T-helper 17 cell (primary cell): ENCODE data around the gene DARS2. TPM values are rescaled to one million over a fixed set of nuclear protein-coding genes. Genes with fewer than 3 reads are reported as not detected.
A peak's percentile ranks its signal among the peaks of the same experiment; 100 is the strongest.

ENCODE experiments used
- ATAC-seq: fragments of 150-1000 bp; cut with Tn5 transposase; 2 replicates; pipeline ENCODE4 v1.10.0; 2021; ENCODE audit warnings: mild to moderate bottlenecking, moderate library complexity
- DNase-seq, 3 donors: peaks; one replicate each; pipeline versions ENCODE4 v3.0.0 to v3.0.0-alpha.2; 2020 to 2021
- H3K9me3 ChIP-seq: one replicate; pipeline ENCODE4 v1.7.0; 2013; ENCODE audit warnings: low read length, mild to moderate bottlenecking; ENCODE audit not compliant: control insufficient read depth, poor library complexity, severe bottlenecking
- H3K27ac Mint-ChIP-seq: one replicate; pipeline ENCODE4 v1.8.0; 2022; ENCODE audit warnings: mild to moderate bottlenecking, moderate library complexity, mixed read lengths
- H3K27me3 Mint-ChIP-seq: one replicate; pipeline ENCODE4 v1.8.0; 2022; ENCODE audit warnings: mixed read lengths
- H3K36me3 Mint-ChIP-seq: one replicate; pipeline ENCODE4 v1.8.0; 2022; ENCODE audit warnings: low read depth, mixed read lengths
- H3K4me1 Mint-ChIP-seq: one replicate; pipeline ENCODE4 v1.8.0; 2022; ENCODE audit warnings: mild to moderate bottlenecking, mixed read lengths
- H3K4me3 Mint-ChIP-seq: one replicate; pipeline ENCODE4 v1.8.0; 2022; ENCODE audit warnings: mild to moderate bottlenecking, moderate library complexity, mixed read lengths
- total RNA-seq, 4 donors: library from RNA in 2 of 4; stranded (reverse) in 2 of 4; gene quantifications; one replicate each; pipeline ENCODE4 v1.2.3 and lab custom pipeline; 2022 to 2026

Gene DARS2
- total RNA-seq, 2 donors from 2014 or later, result 4.0 to 5.3 TPM

DNA sequence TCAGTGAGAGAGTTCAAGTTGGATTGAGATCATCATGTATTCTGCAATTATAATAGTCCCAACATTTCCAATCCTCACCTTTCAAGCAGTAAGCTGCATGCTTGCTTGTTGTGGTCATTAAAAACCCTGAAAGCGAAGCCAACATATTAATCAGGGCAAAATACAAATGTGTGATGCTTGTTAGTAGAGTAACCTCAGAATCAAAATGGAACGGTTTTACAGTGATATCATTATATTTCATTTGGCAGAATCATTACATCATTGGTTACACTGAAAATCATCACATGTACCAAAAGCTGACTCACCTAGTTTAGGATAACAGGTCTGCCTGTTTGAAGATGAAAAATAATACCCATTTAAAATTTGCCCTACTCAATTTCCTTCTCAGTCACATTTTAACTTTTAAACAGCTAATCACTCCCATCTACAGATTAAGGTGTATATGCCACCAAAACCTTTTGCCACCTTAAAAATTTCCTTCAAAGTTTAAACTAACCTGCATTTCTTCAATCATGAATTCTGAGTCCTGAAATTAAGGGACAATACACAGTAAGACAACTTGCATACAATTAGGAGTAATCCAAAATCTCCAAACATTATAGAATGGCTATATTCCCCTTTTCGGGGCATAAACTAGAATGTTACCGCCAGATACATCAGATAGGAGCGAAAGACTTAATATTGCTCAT, 39.9 kb downstream of the DARS2 start:
- ATAC-seq, result no peak
- no peaks in the 10 kb centered on the region for H3K27me3 Mint-ChIP-seq
- peaks cover 7% of the 10 kb centered on the region for H3K36me3 Mint-ChIP-seq
- H3K4me1 Mint-ChIP-seq, result peaks cover 39% of the 10 kb centered on the region
- peak overlapping the region; percentile 91 for H3K4me3 Mint-ChIP-seq
- H3K9me3 ChIP-seq, result no peaks in the 10 kb centered on the region
- DNase-seq, result no peak
- H3K27ac Mint-ChIP-seq, result peak overlapping the region; percentile 92

DNA sequence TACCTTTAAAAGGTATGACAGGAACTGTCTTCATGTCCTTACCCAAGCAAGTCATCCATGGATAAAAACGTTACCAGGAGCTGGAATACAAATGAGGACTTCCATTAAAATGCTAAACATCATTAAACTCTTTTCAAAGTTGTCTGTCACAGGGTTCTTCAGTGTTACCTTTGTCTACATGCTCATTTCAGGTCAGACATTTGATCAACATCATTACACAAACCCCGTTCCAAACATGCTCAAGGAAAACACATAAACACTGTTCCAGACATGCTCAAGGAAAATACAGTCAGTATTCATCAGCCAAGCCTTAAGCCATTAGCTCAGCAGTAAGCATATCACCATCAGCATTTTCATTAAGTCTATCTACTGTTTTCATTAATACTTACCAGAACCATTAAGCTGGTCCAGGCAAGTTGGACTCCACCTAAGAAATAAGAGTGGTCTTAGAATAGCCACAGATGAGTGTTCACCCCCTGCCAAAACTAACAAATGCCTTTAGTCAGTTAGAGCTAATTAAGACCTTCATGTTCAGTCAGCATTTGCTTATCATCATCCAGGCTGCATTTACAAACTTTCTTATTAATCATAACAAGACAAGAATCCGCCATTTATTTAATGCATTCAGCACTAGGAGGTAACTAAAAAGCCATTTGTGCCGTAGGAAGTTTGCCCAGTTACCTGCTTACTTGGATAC, 41.1 kb downstream of the DARS2 start:
- ATAC-seq (no peak), DNase-seq (no peak)
- H3K4me1 Mint-ChIP-seq, result peaks cover 47% of the 10 kb centered on the region
- no peaks in the 10 kb centered on the region for H3K27me3 Mint-ChIP-seq
- peak overlapping the region; percentile 92 for H3K27ac Mint-ChIP-seq
- H3K36me3 Mint-ChIP-seq, result peaks cover 8% of the 10 kb centered on the region
- peak overlapping the region; percentile 91 for H3K4me3 Mint-ChIP-seq
- H3K9me3 ChIP-seq, result no peaks in the 10 kb centered on the region

DNA sequence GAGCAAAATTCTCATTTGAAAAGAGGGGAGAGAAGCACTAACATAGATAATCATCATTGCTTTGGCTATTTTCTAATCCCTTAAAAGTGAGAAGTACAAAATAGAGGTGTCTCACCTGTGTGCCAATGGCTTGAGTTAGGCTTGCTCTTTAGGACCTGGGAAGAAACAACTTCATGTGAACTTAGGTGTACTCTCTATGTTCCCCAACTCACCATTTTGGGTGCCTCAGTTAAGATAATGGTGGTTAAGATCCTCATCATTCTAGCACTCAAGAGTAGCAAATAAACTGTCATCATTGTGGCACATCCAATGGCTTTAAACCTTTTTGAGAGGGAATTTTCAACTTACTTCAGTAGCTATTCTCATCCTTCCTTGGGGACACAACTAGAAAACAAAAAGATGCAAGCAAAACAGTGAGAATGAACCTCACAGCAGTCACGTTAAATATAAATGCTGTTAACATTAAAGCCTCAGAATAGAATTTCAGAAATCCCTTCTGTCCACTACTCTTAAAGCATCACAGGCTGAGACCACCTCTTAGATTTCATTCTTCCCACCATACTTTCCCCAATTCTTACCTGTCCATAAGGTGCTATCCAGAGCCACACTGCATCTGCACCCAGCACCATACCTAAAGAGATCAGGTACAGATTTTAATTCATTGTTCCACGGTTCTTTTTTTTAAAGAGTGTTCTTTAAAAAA, 42.1 kb downstream of the DARS2 start:
- H3K9me3 ChIP-seq, result no peaks in the 10 kb centered on the region
- peaks cover 55% of the 10 kb centered on the region for H3K4me1 Mint-ChIP-seq
- DNase-seq, result no peak
- ATAC-seq, result no peak
- peaks cover 10% of the 10 kb centered on the region for H3K36me3 Mint-ChIP-seq
- H3K4me3 Mint-ChIP-seq, result peak overlapping the region; percentile 91
- H3K27ac Mint-ChIP-seq, result peak overlapping the region; percentile 92
- no peaks in the 10 kb centered on the region for H3K27me3 Mint-ChIP-seq

DNA sequence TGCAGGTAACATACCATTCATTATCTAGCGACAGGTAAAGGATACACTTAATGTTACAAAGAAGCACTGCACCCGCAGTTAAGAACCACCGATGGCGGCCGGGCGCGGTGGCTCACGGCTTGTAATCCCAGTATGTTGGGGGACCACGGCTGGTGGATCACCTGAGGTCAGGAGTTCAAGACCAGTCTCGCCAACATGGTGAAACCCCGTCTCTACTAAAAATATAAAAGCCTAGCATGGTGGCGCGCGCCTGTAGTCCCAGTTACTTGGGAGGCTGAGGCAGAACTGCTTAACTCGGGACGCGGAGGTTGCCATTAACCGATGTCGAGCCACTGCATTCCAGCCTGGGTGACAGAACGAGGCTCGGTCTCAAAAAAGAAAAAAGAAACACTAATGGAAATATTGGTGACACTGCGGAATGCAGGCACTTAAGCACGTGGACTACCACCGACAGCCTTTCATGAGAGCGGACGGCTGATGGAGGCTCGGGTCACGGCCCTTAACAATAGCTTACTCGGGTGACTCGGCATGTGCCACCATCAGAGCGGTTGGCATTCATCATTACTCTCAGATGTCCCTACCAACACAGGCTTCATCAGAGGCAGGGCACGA, 42.8 kb downstream of the DARS2 start:
- H3K4me3 Mint-ChIP-seq, result peak overlapping the region; percentile 91
- H3K27ac Mint-ChIP-seq, result peak overlapping the region; percentile 92
- H3K27me3 Mint-ChIP-seq, result no peaks in the 10 kb centered on the region
- ATAC-seq, result no peak
- H3K9me3 ChIP-seq, result no peaks in the 10 kb centered on the region
- peaks cover 10% of the 10 kb centered on the region for H3K36me3 Mint-ChIP-seq
- DNase-seq, result peak in 1 of 3 donors; percentile 29
- peaks cover 56% of the 10 kb centered on the region for H3K4me1 Mint-ChIP-seq

DNA sequence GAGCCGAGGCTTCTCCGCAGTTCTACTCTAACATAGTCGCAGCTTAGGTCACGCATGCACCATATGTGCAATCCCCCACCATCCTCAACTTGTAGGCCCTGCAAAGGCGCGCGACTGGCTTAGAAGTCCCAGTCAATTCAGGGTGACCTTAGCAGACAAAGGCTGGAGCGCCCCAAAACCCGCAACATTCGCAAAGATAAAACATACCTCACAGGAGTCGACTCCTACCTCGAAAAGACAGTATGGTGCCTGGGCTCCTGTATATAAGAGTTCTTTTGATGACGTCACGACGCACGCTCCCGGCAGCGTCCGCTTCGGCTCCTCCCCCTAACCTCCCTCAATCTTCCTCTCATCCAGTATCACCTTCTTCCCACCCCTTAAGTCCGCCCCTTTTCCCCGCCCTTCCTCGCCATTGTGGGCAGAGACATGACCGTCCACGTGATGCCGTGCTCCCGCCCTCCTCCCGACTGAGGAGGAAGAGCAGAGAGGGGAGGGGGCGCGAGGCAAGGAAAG, 43.3 kb downstream of the DARS2 start, which contains the start of gene GAS5:
GAS5 (minus strand) TSS at position 237 of the 513 bp plus-strand sequence.
- no peaks in the 10 kb centered on the region for H3K27me3 Mint-ChIP-seq
- peaks cover 10% of the 10 kb centered on the region for H3K36me3 Mint-ChIP-seq
- ATAC-seq (peak; percentile 84), DNase-seq (peak; percentile 95 to 99 (median 96))
- no peaks in the 10 kb centered on the region for H3K9me3 ChIP-seq
- peak within 1 kb of the TSS; percentile 92 for H3K27ac Mint-ChIP-seq
- peak within 1 kb of the TSS; percentile 91 for H3K4me3 Mint-ChIP-seq
- H3K4me1 Mint-ChIP-seq, result peaks cover 58% of the 10 kb centered on the region

DNA sequence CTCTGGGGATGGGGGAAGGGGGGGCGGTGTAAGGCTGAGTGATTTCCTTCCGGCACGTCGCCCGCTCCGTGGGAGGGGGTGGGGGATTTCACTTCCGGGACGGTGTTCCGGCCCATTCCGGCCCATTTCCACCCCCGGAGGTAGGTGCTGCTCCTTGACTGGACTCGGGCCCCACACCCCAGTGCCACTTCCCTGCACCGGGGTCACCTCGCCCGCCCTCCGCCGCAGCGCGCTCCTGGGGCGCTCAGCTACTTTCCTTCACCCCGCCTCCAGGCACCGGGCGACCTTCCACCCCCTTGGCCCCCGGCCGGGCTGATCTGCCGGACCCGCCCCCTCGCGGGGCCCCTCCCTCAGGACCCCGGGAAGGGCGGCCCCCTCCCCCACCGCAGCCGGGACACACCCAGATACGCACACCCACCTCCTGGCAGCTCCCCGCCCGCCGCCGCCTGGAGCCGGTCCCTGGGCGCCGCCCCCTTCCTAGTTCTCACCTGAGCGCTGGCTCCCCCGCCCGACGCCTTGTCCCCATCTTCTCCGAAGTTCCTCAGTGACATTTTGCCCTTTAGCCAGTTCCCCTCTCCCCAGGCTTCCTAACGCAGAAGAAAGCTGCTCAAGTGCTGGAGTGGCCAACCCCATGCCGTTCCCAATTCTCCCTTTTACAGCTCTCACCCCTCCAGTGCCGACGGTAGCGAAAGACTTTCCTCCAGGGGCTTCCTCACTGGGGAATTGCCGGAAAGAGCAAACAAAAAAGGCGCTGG, 44.0 kb downstream of the DARS2 start, which contains the start of gene ZBTB37:
ZBTB37 (plus strand) TSS at position 115 of the 755 bp plus-strand sequence. CDS start 1,846 bp downstream, outside the sequence.
- no peaks in the 10 kb centered on the region for H3K9me3 ChIP-seq
- peaks cover 61% of the 10 kb centered on the region for H3K4me1 Mint-ChIP-seq
- H3K36me3 Mint-ChIP-seq, result peaks cover 10% of the 10 kb centered on the region
- H3K27me3 Mint-ChIP-seq, result no peaks in the 10 kb centered on the region
- peak within 1 kb of the TSS; percentile 91 for H3K4me3 Mint-ChIP-seq
- peak within 1 kb of the TSS; percentile 92 for H3K27ac Mint-ChIP-seq
- peak; percentile 77 to 93 (median 91) for DNase-seq
- ATAC-seq, result peak; percentile 68

DNA sequence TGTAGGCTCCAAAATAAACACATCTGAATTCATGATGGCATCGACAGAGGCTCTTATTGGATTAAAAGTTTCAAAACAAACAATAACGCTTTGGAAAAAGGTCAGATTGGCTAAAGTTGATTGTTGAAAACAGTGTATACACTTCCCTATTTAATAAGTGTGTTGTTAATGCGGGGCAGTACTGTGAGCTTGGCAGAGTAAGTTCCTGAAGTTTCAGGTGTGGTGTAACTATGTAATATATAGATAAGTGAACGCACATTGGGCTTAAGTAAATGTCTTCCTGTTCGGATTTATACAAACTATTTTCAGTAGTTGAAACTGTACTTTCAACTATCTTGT, 44.5 kb downstream of the DARS2 start:
- Mint-ChIP-seq H3K27ac (peak overlapping the region; percentile 92), H3K4me3 (peak overlapping the region; percentile 91), H3K27me3 (no peaks in the 10 kb centered on the region), H3K36me3 (peaks cover 10% of the 10 kb centered on the region), H3K4me1 (peaks cover 58% of the 10 kb centered on the region)
- no peak for ATAC-seq
- DNase-seq, result no peak
- no peaks in the 10 kb centered on the region for H3K9me3 ChIP-seq

DNA sequence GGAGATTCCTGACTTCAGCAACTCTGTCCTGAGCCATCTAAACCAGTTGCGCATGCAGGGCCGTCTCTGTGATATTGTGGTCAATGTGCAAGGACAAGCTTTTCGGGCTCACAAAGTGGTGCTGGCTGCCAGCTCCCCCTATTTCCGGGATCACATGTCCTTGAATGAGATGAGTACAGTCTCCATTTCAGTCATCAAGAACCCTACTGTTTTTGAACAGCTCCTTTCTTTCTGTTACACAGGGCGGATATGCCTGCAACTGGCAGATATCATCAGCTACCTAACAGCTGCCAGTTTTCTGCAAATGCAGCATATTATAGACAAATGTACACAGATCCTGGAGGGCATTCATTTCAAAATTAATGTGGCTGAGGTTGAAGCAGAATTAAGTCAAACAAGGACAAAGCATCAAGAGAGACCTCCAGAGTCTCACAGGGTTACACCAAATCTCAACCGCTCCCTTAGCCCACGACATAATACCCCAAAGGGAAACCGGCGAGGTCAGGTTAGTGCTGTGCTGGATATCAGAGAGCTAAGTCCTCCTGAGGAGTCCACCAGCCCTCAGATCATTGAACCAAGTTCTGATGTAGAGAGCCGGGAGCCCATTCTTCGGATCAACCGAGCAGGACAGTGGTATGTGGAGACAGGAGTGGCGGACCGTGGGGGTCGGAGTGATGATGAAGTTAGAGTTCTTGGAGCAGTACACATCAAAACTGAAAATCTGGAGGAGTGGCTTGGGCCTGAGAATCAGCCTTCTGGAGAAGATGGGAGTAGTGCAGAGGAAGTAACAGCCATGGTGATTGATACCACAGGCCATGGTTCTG, 46.0 kb downstream of the DARS2 start:
- Mint-ChIP-seq H3K4me3 (peak overlapping the region; percentile 82), H3K36me3 (peaks cover 6% of the 10 kb centered on the region), H3K27ac (peak overlapping the region; percentile 92), H3K4me1 (peaks cover 47% of the 10 kb centered on the region), H3K27me3 (no peaks in the 10 kb centered on the region)
- ATAC-seq (no peak), DNase-seq (no peak)
- no peaks in the 10 kb centered on the region for H3K9me3 ChIP-seq

DNA sequence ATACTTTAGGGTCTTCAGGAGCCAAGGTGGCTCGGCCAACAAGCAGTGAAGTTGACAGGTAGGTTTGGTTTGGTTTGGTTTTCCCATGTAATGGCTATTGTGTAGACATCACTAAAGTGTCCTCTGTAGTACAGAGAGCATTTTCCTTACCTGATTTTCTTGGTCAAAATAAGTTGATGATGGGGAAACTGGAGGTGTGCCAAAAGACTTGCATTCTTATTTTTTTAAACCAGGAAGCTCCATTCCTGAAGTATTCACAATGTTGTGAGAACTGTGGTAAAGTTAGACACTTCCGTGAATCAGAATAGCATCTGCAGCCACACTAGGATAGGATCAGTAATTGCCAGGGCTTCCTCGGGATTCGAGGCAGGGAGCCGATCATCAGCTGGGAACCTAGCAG, 46.6 kb downstream of the DARS2 start:
- Mint-ChIP-seq H3K4me1 (peaks cover 42% of the 10 kb centered on the region), H3K27me3 (no peaks in the 10 kb centered on the region), H3K4me3 (no peak overlapping the region), H3K36me3 (peaks cover 5% of the 10 kb centered on the region), H3K27ac (peak overlapping the region; percentile 92)
- DNase-seq (no peak), ATAC-seq (no peak)
- H3K9me3 ChIP-seq, result no peaks in the 10 kb centered on the region

DNA sequence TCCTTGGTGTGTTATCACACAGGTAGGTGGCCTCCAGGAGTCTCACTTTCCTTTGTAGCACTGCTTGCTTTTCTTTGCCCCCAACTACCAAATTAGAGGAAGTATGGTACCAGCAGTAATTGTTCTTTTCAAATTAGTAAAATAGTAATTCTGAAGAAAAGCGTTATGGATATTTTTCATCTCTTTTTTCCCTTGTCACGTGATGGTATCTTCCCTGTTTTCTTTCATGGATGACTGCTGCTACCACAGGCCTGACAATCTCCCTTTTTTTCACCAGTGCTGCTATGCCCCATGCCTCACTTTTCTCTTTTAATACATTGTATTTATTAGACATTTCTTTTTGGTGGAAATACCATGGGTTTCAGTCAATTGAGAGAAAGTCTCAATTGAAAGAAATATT, 47.0 kb downstream of the DARS2 start:
- ATAC-seq (no peak), DNase-seq (no peak)
- H3K27ac Mint-ChIP-seq, result peak overlapping the region; percentile 92
- H3K4me1 Mint-ChIP-seq, result peaks cover 39% of the 10 kb centered on the region
- H3K9me3 ChIP-seq, result no peaks in the 10 kb centered on the region
- H3K4me3 Mint-ChIP-seq, result no peak overlapping the region
- H3K27me3 Mint-ChIP-seq, result no peaks in the 10 kb centered on the region
- H3K36me3 Mint-ChIP-seq, result peaks cover 5% of the 10 kb centered on the region

DNA sequence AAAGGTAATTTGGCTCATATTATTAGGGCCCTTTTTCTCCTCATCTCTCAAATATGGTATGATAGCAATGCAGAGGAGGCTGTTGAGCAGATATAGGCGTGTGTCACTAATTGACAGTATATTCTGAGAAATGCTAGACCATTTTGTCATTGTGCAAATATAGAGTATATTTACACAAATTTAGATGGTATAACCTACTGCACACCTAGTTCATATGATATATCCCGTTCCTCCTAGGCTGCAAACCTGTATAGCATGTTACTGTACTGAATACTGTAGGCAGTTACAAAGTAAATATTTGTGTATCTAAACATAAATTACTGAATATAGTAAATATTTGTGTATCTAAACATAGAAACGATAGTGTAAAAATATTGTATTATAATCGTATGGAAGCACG, 52.3 kb downstream of the DARS2 start:
- peaks cover 5% of the 10 kb centered on the region for H3K4me1 Mint-ChIP-seq
- no peak for ATAC-seq

DNA sequence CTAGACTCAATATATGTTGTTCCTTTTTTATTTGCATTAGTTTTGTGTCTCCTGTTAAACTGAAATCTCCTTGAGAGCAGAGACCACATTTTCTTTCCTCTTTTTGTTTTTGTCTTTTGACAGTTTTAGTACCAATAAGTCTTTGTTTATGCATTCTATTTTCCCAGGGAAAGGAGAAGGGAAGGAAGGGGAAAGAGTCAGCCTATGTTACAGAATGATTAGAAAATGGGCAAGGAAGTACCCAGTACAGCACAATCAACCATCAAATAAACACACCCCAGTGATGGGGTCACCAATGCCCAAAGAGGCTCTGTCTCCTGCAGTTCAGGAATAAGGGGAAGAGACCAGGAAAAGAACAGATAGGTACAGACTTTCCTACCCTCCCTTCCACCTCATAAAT, 53.8 kb downstream of the DARS2 start:
- peaks cover 7% of the 10 kb centered on the region for H3K36me3 Mint-ChIP-seq

More for the DNA sequence above, 52.3 kb downstream of the DARS2 start:
- Mint-ChIP-seq H3K4me3 (no peak overlapping the region), H3K27ac (no peak overlapping the region), H3K27me3 (no peaks in the 10 kb centered on the region), H3K36me3 (peaks cover 7% of the 10 kb centered on the region)
- no peak for DNase-seq
- no peaks in the 10 kb centered on the region for H3K9me3 ChIP-seq

More for the DNA sequence above, 53.8 kb downstream of the DARS2 start:
- ATAC-seq (no peak), DNase-seq (no peak)
- Mint-ChIP-seq H3K4me1 (peaks cover 2% of the 10 kb centered on the region), H3K27me3 (no peaks in the 10 kb centered on the region), H3K4me3 (no peak overlapping the region), H3K27ac (no peak overlapping the region)
- H3K9me3 ChIP-seq, result no peaks in the 10 kb centered on the region
